ENCODE data around the gene ASB15.
"Not testable (repeated sequence)": the region's sequence is repeated elsewhere in the genome, so short reads cannot be mapped to it uniquely, and the experiment has no call there.

Gene ASB15

DNA sequence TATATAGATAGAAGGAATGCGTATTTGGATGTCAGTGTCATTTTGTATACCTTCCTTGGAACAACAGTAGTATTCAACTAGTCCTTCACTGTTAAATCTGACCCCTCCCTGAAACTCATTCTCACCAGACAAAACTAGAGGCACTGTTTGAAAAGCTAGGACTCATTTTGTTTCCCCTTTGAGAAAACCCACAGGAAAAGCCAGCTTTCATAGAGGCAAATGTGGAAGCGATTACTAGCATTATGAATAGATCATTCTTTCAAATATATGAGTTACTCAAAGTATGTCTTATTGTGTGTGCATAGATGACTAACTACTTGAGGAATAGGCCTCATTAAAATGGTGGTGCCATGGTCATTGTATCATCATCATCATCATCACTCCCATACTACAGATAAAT lies 1.9 kb upstream of the ASB15 start:
- no peak for FAIRE-seq

DNA sequence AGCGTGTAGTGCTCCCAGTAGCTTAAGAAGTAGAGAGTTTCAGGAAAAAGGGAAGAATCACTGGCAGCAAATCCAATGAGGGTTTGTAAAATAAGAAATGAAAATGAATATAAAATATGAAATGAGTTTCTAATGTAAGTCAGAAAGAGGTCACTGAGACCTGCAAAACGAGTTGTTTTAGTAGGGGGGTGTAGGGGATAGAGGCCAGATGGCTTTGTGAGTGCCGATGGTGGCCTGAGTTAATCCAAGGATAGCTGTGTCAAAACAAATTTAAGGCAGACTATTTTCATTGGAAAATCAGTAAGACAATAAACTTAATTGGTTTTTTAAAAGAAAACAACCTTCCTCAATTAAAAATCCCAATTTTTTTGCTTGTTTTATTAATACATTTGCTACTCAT lies 745 bp upstream of the ASB15 start:
- FAIRE-seq, result peak; percentile 93

DNA sequence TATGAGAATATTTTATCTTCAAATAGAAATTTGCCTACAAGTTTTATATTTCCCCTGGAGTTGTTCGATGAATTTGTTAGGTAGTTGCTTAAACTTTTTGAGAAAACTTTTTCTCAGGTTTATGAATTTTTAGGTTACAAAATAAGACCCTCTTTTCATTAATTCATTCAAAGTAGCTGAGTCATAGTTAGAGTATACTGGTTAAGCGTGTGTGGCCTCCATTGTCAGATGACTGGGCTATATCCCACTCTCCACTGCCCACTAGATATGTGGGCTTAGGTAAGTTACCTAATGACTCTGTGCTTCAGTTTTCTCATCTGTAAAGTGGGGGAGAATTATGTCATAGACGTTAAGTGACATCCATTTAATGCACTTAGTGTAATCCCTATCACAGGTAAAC lies 1.0 kb downstream of the ASB15 start:
- FAIRE-seq, result no peak

DNA sequence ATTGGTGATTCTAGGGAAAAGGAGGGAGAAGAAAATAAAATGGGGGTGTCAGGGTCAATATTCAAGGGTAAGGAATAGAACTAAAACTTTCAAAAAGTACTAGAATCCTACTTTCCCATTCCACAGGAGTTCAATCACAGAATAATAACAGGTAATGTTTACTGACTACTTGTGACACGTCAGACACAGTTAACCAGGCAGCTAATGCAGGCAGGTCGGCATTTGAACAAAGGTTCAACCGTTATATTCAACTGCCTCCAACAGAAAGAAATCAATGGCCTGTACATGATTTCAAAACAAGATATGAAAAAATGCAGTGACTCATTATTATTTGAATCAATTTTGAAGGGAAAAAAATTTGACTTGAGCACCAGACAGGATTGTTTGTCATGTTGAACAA lies 3.1 kb downstream of the ASB15 start:
- peak; percentile 18 for FAIRE-seq

DNA sequence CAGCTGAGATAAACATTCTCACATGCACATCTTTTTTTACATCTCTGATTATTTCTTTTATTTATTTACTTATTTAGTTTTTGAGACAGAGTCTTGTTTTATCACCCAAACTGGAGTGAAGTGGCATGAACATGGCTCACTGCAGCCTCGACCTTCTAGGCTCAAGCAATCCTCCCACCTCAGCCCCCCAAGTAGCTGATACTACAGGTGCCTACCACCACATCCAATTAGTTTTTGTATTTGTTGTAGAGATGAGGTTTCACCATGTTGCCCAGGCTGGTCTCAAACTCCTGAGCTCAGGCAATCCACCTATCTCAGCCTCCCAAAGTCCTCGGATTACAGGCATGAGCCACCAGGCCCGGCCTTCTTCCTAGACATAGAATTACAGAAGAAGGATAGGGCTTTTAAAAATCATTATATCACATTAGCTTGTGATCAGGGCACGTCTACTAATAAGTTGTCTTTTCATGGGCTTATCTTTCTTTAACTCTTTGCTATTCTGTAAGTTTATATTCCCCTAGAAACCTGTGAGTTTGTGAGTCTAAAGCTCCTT lies 5.9 kb downstream of the ASB15 start:
- FAIRE-seq, result no peak

DNA sequence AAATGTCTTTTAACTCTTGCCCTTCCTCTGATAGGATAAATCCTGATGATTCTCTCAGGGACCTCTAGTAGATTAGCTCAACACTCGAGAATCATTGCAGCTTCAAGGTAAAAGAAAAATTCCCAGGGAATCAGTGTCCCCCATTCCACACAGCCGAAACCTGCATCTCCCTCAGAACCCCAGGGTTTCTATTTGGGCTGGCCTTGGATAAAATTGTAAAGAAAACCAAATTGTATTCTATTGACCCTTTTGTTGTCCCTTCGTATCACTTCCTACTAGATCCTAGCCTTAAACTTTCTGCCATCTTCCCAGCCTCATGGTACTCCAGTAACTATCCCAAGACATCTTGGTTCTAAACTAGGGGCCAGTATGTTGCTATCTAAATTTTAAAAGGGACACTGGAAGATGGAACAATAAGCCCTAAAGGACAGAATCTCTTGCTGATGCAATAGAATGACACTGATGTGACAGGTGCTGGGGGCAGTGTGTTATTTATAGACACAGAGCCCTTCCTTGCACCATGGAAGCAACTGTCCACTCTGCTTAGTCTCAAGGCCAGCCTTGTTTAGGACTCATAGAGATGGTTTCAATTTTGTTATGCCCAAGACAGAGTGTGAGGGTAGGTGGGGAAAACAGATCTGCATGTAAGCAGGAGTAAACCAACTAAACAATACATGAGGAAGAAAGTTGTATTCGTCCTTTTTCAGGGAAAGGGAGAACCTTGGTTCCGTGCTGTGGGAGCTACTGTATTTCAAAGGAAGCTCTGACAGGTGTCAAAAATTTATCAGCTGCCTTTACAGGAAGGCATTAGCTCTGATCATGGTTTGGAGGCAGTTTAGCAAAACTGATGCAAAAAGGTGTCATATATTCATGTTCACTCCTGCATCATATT lies 7.6 kb downstream of the ASB15 start:
- FAIRE-seq, result no peak

DNA sequence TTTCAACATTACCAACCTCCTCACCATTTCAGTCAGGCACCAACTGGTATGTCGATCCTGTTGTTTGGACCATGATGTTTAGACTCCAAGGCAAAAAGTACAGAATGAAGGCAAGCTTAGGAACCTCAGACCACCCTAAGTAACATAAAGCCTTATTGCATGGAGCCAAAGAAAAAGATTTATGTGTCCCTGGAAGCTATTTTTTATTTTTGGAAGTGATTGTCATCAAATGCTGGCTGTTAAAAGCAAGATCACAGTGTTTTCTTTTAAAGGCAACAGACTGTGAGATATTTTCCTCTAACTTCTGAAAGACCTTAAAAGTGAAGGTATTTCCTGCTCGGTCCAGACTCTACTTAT lies 8.2 kb downstream of the ASB15 start:
- FAIRE-seq, result no peak

- FAIRE-seq, result no peak
Observed at GRCh38 chr7:123612024-123612423, 10.4 kb downstream of the ASB15 start.

DNA sequence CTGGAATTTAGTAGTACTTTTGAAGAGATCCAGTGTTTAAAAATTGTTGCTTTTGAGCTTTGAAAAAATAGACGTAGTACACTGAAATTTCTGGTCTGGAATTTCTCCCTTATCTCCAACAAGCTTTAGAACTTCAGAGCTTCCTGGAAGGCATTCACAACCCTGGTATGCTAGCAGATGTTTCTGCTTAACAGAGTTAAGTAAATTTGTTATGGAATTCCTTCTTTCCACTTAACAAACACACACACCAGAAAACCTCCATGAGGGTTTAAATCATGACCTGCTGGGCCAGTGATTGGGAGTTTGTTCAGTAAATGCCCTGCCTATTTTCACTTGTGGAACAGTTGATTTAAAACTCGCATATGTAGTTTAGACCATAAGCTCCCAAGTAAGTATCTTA lies 13.7 kb downstream of the ASB15 start:
- FAIRE-seq, result peak; percentile 95

DNA sequence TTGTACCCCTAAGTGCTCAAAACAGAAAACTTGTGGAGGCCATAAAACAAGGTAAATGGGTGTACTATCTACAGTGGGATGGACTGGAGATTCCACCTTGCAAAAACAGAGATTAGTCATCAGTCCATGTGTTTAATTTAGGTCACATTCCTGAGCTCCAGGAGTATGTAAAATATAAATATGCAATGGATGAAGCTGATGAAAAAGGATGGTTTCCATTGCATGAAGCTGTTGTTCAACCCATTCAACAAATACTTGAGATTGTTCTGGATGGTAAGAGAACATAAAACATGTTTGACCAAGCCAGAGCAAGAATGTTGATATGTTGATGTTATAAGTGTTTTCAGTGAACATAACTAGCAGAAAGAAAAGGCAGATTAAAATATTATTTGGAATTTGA lies 14.6 kb downstream of the ASB15 start:
- no peak for FAIRE-seq

DNA sequence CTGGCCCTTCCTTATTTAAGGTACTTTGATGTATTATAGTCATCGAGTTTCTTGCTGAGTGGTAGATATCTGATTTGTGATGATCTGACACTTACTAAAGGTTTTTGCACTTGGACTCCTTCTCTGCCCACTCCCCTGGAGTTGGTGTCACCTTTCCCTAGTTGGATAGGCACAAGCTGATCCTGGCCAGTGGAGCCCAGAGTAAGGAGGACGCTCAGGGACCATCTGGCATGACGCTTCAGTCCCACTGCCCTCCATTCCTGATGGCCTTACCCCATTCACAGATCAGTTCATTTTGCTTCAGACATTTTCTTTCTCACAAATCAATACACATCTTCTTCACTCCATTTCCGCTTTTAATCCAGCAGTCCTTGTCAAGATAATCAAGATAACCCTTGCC lies 20.1 kb downstream of the ASB15 start:
- FAIRE-seq, result no peak

GRCh38 chr7:123622660-123623386 lies 21.2 kb downstream of the ASB15 start:
- FAIRE-seq, result no peak

GRCh38 chr7:123624527-123625183 lies 23.0 kb downstream of the ASB15 start:
- FAIRE-seq, result no peak

GRCh38 chr7:123625254-123625653 lies 23.6 kb downstream of the ASB15 start:
- FAIRE-seq, result no peak

DNA sequence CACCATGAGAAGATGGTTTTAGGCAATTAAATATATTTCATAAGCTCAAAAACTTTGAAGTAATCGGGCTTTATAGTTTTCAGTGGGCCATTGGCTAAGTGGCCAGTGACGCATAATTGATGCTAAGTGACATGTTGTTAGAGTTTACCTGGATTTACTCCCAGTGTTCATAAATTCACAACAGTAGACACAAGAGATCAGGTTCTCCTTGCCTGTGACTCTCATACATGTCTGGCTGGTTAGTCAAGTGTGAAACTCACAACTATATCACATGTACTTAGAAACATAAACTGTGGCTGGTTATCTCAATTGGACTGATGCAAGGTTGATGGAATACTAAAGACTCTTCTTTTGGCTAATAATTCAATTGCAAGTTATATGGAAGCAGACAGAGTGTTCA lies 26.2 kb downstream of the ASB15 start:
- FAIRE-seq, result no peak

DNA sequence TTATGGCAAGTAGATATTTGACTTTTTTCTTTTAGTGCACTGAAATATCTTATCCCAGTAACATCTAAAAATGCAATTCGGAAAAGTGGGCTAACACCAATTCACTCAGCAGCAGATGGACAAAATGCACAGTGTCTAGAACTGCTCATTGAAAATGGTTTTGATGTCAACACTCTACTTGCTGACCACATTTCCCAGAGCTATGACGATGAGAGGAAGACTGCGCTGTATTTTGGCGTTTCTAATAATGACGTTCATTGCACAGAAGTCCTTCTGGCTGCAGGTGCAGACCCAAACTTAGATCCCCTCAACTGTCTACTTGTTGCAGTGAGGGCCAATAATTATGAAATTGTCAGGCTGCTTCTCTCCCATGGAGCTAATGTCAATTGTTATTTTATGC lies 27.2 kb downstream of the ASB15 start:
- FAIRE-seq, result no peak

- FAIRE-seq, result no peak
Observed at GRCh38 chr7:123629281-123629680, 27.7 kb downstream of the ASB15 start.

DNA sequence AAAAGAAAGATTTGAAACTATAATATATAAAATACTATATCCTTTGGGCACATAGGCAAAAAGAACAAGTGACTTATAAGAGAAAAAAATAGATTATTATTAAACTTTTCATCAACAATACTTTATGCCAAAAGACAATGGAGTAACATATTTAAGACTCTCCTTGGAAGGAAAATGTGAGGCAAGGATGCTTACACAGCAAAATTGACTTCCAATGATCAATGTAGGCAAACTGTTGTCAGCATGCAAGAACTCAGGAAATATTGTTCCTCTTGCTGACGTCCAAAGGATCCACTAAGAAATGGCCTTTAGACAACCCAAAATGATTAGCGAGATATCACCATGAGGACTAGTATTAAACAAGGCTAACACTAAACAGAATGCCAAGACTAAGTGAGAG lies 31.2 kb downstream of the ASB15 start:
- no peak for FAIRE-seq

- peak; percentile 82 for FAIRE-seq
Observed at GRCh38 chr7:123633553-123633952, 31.9 kb downstream of the ASB15 start.

DNA sequence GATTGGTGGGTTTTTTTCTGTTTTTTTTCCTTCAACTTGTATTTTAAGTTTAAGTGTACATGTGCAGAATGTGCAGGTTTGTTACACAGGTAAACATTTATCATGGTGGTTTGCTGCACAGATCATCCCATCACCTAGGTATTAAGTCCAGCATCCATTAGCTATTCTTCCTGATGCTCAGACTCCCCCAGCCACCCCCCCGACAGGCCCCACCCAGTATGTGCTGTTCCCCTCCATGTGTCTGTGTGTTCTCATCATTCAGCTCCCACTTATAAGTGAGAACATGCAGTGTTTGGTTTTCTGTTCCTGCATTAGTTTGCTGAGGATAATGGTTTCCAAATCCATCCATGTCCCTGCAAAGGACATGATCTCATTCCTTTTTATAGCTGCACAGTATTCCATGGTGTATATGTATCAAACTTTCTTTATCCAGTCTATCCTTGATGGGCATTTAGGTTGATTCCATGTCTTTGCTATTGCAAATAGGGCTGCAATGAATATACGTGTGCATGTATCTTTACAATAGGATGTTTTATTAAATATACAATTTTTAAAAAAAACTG lies 32.5 kb downstream of the ASB15 start:
- FAIRE-seq, result not testable (repeated sequence)

DNA sequence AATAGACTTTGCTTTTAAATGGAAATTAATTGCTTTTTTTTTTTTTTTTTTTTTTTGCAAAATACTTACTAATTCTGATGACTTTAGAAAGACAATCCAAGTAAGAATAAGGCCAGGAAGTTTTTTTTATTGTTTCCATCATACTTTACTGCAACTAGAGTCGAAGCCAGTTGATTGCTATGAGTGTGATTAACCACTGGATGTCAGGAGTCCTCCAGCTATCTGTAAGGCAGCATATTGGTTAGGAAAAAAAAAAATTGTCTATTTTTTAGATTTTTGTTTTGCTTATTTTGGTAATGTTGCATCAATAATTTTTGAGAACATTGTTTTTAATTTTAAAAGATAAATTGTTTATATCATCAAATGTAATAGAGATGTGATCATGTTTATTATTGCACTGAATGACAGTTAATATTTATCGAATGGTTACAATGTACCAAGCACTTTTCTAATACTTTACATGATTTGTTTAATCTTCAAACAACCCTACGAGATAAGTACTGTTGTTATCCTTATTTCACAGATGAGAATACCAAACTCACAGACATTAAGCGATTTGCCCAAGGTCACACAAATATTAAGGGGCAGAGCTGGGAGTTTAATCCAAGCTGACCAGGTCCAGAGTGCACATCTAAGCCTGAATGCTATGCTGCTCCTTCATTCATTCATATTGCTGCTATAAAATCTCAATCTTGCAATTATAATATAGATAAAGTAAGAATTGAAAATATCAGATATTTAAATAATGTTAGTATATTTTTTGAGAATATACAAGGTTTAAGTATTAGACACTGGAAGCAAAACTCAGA lies 34.1 kb downstream of the ASB15 start:
- peak; percentile 90 for FAIRE-seq

GRCh38 chr7:123637203-123637602 lies 35.6 kb downstream of the ASB15 start:
- FAIRE-seq, result no peak

Measured in endometrium (tissue), 2 donors.